Measurements from ENCODE around the gene PPP2R2C. TPM values are rescaled to one million over a fixed set of nuclear protein-coding genes. Genes with fewer than 3 reads are reported as not detected.
A peak's percentile ranks its signal among the peaks of the same experiment; 100 is the strongest.

Gene PPP2R2C
- polyA plus RNA-seq, 1 donor from 2014 or later = 34.4 TPM

- Histone ChIP-seq H3K9me3 (ENCODE audit: low read length) (no peaks in the 10 kb centered on the region), H3K27me3 (ENCODE audit: insufficient read depth, low read depth, low read length) (no peaks in the 10 kb centered on the region), H4K20me1 (ENCODE audit: insufficient read depth) (no peaks in the 10 kb centered on the region), H3K4me3 (ENCODE audit: low read length) (peak overlapping the region; percentile 34), H3K27ac (ENCODE audit: low read length) (peak overlapping the region; percentile 76), H3K36me3 (ENCODE audit: insufficient read depth, low read length) (no peaks in the 10 kb centered on the region), H3K79me2 (replicated peaks; ENCODE audit: insufficient read depth, low read length) (no peaks in the 10 kb centered on the region), H3K9ac (ENCODE audit: low read length) (peak overlapping the region; percentile 23), H3K9me2 (ENCODE audit: insufficient read depth, low read length) (no peaks in the 10 kb centered on the region), H2AFZ (ENCODE audit: low read depth, low read length) (no peak overlapping the region), H3F3A (ENCODE audit: insufficient read depth, low read length, poor library complexity, severe bottlenecking) (no peaks in the 10 kb centered on the region), H3K4me2 (ENCODE audit: low read length) (no peak overlapping the region)
- no peak for TF ChIP-seq EZH2 (IDR thresholded peaks at IDR 0.05; ENCODE audit: borderline replicate concordance, insufficient read depth, low read length, poor library complexity, severe bottlenecking)
- no peak for TF ChIP-seq SMC3 (conservative IDR thresholded peaks at IDR 0.05; ENCODE audit: poor library complexity)
- TF ChIP-seq REST (IDR thresholded peaks at IDR 0.05; ENCODE audit: borderline replicate concordance) = no peak
- TF ChIP-seq RAD21 (conservative IDR thresholded peaks at IDR 0.05) = no peak
- no peak for TF ChIP-seq POLR2AphosphoS5 (IDR thresholded peaks at IDR 0.05)
- no peak for TF ChIP-seq TAF1 (IDR thresholded peaks at IDR 0.05; ENCODE audit: low read depth)
- no peak for TF ChIP-seq CTCF (IDR thresholded peaks at IDR 0.05; ENCODE audit: poor library complexity, severe bottlenecking)
- TF ChIP-seq EP300 (conservative IDR thresholded peaks at IDR 0.05; ENCODE audit: poor library complexity, severe bottlenecking) = no peak
- TF ChIP-seq MXI1 (conservative IDR thresholded peaks at IDR 0.05; ENCODE audit: poor library complexity, severe bottlenecking) = no peak
These were observed 104.3 kb downstream of the PPP2R2C start for GRCh38 chr4:6368096-6368495.

- Histone ChIP-seq H3K36me3 (ENCODE audit: insufficient read depth, low read length) (no peaks in the 10 kb centered on the region), H3K9me2 (ENCODE audit: insufficient read depth, low read length) (no peaks in the 10 kb centered on the region), H3K9me3 (ENCODE audit: low read length) (no peaks in the 10 kb centered on the region), H4K20me1 (ENCODE audit: insufficient read depth) (no peaks in the 10 kb centered on the region), H3K27ac (ENCODE audit: low read length) (peak overlapping the region; percentile 76), H2AFZ (ENCODE audit: low read depth, low read length) (no peak overlapping the region), H3F3A (ENCODE audit: insufficient read depth, low read length, poor library complexity, severe bottlenecking) (no peaks in the 10 kb centered on the region), H3K4me3 (ENCODE audit: low read length) (peak overlapping the region; percentile 34), H3K9ac (ENCODE audit: low read length) (peak overlapping the region; percentile 23), H3K27me3 (ENCODE audit: insufficient read depth, low read depth, low read length) (no peaks in the 10 kb centered on the region), H3K79me2 (replicated peaks; ENCODE audit: insufficient read depth, low read length) (no peaks in the 10 kb centered on the region), H3K4me2 (ENCODE audit: low read length) (peak overlapping the region; percentile 7)
- TF ChIP-seq EP300 (conservative IDR thresholded peaks at IDR 0.05; ENCODE audit: poor library complexity, severe bottlenecking) = peak; percentile 20
- no peak for TF ChIP-seq RAD21 (conservative IDR thresholded peaks at IDR 0.05)
- TF ChIP-seq POLR2AphosphoS5 (IDR thresholded peaks at IDR 0.05) = peak; percentile 8
These were observed 105.0 kb downstream of the PPP2R2C start for GRCh38 chr4:6367371-6367851.
